Fibroblast of peridontal ligament (primary cell): ENCODE data around the gene OR52W1.
"Not testable (repeated sequence)": the region's sequence is repeated elsewhere in the genome, so short reads cannot be mapped to it uniquely, and the experiment has no call there.

Experiments used
- DNase-seq: peaks from one replicate; pipeline ENCODE4 v3.0.0-alpha.2; 2010; ENCODE audit errors: extremely low read depth

The OR52W1 gene

DNA sequence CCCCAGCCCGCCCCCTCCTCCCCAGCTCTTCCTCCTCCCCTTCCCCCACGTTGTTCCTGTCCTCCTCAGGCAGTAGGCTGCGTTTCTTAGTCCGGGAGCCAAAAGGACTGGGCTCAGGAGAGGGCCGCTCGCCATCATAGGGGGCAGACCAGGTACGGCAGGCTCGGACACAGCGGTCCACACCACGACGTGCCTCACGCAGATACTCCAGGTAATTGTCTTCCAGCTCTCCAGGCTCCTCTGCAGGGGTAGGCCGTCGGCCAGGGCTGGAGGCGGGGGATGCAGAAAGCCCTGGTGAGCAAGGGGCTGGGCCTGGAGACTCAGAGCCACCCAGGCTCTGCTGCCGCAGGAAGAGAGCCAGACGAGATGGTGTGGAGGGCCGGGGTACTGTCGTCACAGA, 18.7 kb downstream of the OR52W1 start:
- no peak for DNase-seq

DNA sequence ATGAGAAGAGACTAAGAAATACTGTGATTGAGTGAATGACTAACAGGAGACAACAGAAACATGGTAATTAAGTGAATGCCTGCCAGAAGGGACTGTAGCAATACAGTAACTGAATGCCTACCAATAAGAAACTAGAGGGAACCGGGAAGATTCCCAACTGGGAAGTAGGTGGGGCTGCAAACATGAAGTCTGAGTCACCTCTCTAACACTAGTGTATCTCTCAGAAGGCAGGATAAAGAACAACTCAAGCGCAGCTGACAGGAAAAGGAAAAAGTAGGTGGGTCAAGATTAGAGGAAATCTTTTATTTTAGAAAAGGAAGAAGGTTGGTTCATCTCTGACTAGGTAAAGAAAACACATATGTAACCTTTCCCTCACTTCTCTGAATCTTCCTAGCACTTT, 20.3 kb downstream of the OR52W1 start:
- DNase-seq, result peak; percentile 96

DNA sequence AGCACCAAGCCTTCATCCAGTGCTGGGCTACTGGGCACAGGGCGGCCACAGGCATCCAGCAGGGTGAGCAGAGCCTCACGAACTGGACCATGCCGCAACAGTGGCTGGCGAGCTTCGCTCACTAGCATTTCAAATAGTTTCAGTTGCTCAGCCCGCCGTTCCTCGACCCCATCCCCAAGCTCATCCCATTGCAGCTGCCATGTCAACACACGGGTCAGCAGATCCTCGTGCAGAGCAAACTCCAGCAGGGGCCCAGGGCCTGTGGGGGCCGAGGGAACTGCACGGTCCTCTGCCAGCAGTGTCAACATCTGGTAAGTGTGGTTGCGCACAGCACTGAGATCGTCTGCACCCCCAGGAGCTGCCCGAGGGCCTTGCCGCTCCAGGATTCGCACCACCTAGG, 24.8 kb downstream of the OR52W1 start:
- DNase-seq, result no peak

DNA sequence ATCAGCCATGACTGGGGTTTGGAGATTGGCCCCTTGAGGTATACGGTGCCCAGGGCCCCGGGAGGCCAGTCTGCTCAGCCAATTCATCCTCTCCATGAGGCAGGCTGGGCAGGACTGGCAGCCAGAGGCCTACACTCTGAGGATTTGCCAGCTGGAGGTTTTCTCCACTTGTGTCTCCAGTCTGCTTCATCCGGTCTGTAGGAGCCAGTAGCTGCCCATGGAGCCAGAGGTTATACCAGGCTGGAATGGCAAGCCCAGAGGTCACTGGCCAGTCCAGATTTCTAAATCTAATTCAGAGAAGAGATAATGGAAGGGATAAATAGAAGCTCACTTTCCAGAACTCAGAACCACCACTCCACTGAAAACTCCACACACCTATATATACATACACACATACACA, 25.4 kb downstream of the OR52W1 start:
- no peak for DNase-seq

DNA sequence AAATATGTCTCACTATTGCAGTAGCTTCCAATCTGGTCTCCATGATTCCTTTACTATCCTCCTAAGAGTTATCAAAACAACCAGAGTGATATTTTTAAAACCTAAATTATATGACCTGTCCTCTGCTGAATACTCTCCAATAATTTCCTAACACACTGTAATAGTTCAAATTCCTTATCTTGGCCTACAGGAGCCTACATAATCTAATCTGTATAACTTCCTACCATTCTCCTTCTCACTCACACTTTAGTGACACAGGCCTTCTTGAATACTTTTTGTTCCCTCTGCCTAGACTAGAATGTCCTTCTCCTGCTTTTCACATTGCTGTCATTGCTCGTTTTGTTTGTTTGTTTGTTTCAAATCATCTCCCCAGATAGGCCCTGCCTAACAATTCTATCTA, 26.0 kb downstream of the OR52W1 start:
- DNase-seq, result no peak

- no peak for DNase-seq
Observed at GRCh38 chr11:6225896-6226295, 26.9 kb downstream of the OR52W1 start.

DNA sequence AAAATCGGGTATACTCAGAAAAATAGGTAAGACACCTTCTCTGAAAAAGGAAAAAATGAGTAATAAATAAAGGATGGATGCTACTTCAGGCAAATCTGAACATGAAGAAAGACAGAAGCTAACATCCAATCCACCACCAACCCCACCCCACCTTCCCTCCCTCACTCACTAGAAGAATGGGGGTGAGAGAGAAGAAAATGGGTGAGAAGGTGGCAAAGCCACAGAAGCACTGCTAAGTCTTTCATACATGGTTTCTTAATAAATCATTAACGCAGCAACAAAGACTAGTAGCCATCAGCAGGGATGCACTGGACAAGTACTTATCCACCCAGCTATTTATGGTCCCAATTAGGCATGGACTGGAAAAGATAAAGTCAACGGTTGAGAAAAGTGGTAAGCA, 29.5 kb downstream of the OR52W1 start:
- no peak for DNase-seq

GRCh38 chr11:6229911-6230310, 30.9 kb downstream of the OR52W1 start:
- DNase-seq, result no peak

DNA sequence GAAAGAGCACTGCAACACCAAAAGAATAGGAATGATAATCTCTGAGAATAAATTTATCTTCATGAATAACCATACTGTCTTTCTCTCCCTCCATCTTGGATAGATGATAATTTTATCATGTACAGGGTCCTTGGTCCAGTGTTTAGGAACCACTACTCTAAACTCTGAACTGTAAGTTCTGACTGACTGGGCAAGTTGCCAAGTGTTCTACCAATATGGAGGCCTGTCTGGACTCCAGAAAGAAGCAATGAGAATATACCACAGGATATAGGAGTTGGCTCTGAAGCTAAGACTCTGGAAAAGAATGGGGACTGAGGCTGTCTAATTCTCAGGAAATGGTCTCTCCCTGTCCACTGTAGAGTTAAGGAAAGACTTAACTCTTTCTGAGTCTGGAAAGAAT, 33.9 kb downstream of the OR52W1 start:
- DNase-seq, result no peak

DNA sequence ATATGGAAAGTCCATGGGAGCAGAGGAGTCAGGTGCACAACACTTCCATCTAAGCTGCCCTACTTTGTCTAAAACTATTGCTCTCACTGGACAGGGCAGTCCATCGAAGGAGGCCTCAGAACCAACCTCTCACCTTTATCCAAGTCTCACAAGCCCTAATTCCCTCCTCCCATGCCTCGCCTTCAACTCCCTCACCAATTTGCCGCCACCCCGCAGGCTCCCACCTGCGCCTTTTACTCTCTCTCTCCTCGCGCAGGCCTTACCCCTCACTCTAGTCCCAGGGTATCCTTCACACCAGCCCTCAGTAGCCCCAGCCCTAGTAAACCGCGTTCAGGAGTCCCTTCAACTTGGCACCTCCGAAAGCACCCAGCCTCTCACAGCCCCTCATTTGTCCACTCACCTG, 35.0 kb downstream of the OR52W1 start:
- no peak for DNase-seq

DNA sequence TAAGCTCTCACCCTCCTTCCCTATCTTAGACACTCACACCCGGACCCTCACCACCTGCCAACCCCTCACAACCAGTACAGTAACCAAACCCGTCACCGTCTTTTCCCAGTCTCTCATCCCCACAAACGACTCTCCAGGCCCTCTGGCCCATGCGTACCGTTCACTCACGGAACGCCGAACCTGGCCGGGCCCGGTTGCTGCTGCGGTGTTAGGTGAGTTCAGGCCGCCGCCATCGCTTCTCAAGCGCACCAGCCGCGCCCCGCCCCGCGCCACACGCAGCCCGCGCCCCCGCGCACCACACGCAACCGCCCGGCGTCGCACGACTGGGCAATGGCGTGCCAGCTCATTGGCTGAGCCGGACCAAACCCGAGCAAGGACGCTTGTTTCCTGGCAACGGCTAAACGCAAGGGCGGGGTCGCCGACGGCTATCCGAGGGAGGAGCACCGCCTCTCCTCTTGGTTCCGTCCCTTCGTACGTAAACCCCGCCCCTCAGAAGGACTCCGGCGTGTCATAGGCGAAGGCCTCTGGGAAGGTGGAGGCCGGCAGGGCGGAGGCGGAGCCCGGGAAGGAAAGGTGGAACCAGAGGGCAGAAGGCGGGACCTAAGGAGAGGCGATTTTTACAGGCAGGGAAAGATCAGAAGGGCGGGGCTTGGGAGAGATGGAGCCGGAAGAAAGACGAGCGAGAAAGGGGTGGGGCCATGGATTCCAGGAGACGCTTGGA, 35.5 kb downstream of the OR52W1 start, which contains the start of gene FHIP1B:
FHIP1B (minus strand) TSS at position 250 of the 721 bp plus-strand sequence. CDS start 10,120 bp downstream, outside the sequence.
- peak; percentile 99 for DNase-seq

- no peak for DNase-seq
Observed at GRCh38 chr11:6237266-6237665, 38.2 kb downstream of the OR52W1 start.

GRCh38 chr11:6237761-6238302, 38.8 kb downstream of the OR52W1 start:
- DNase-seq, result no peak

- no peak for DNase-seq
Observed at GRCh38 chr11:6238902-6239301, 39.9 kb downstream of the OR52W1 start, which contains the start of gene CNGA4. TSS of gene CNGA4 (plus strand) at chr11:6239089. CDS start at chr11:6239207, 118 bp downstream.

GRCh38 chr11:6240139-6240538, 41.1 kb downstream of the OR52W1 start:
- no peak for DNase-seq

DNA sequence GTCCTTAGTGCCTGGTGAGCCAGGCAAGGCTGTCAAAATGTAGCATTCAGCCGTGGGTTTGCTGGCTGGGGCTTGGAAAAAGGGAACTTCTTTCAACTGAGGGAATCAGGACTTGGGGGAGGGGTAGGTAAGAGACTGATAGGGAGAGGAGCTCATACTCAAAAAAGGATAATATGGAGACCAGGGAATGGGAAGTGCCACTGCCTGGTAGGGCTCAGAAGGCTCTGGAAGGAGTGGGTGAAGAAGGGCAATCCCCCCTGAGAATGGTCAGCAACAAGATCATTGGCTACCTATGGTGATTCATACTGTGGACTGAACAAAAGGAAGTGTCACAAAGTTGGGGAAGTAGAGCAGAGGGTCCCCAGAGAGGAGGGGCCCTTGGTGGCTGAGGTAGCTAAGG, 41.8 kb downstream of the OR52W1 start:
- no peak for DNase-seq

- DNase-seq, result no peak
Observed at GRCh38 chr11:6241316-6241715, 42.3 kb downstream of the OR52W1 start.

DNA sequence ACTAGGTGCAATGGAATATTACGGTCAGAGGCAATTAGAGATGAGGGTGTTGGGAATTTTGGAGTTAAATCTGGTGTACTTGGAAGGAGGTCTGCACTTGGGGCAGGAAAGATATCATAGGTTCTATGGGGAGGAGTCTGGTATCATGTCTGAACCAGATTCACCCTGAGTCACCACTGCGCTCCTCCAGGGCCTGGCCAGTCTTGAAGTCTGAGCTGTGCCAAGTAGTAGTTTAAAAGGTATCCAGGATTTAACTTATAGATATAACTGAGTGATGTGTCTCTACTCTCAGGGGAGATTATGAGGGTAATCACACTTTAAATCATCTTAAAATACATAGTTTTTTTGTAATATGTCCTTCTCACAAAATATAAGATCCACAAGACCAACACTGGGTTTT, 46.5 kb downstream of the OR52W1 start:
- no peak for DNase-seq

- DNase-seq, result peak; percentile 90
Observed at GRCh38 chr11:6248248-6248647, 49.2 kb downstream of the OR52W1 start.

GRCh38 chr11:6248897-6249296, 49.9 kb downstream of the OR52W1 start:
- not testable (repeated sequence) for DNase-seq
